ENCODE results near the gene KCNE1.

KCNE1 gene

GRCh38 chr21:34535886-34536285, 23.9 kb upstream of the KCNE1 start:
- TF ChIP-seq CTCF (conservative IDR thresholded peaks at IDR 0.05; ENCODE audit: low read length), result no peak
- DNase-seq (ENCODE audit: low read depth), result no peak
- H3K4me3 ChIP-seq (ENCODE audit: low read length), result no peak overlapping the region

- peak; percentile 80 for DNase-seq (ENCODE audit: low read depth)
- no peak overlapping the region for H3K4me3 ChIP-seq (ENCODE audit: low read length)
- no peak for TF ChIP-seq CTCF (conservative IDR thresholded peaks at IDR 0.05; ENCODE audit: low read length)
These were observed 22.5 kb upstream of the KCNE1 start for GRCh38 chr21:34534522-34534921.

GRCh38 chr21:34533938-34534337, 21.9 kb upstream of the KCNE1 start:
- no peak overlapping the region for H3K4me3 ChIP-seq (ENCODE audit: low read length)
- TF ChIP-seq CTCF (conservative IDR thresholded peaks at IDR 0.05; ENCODE audit: low read length), result no peak

GRCh38 chr21:34531399-34531798, 19.4 kb upstream of the KCNE1 start:
- no peak for TF ChIP-seq CTCF (conservative IDR thresholded peaks at IDR 0.05; ENCODE audit: low read length)
- no peak for DNase-seq (ENCODE audit: low read depth)
- H3K4me3 ChIP-seq (ENCODE audit: low read length), result no peak overlapping the region

More at GRCh38 chr21:34533938-34534337, 21.9 kb upstream of the KCNE1 start:
- no peak for DNase-seq (ENCODE audit: low read depth)

- TF ChIP-seq CTCF (conservative IDR thresholded peaks at IDR 0.05; ENCODE audit: low read length), result no peak
- H3K4me3 ChIP-seq (ENCODE audit: low read length), result no peak overlapping the region
- DNase-seq (ENCODE audit: low read depth), result peak; percentile 86
These were observed 18.3 kb upstream of the KCNE1 start for GRCh38 chr21:34530261-34530660.

- DNase-seq (ENCODE audit: low read depth), result peak; percentile 76
- H3K4me3 ChIP-seq (ENCODE audit: low read length), result no peak overlapping the region
- no peak for TF ChIP-seq CTCF (conservative IDR thresholded peaks at IDR 0.05; ENCODE audit: low read length)
These were observed 16.1 kb upstream of the KCNE1 start for GRCh38 chr21:34528131-34528561.

GRCh38 chr21:34526618-34527290, 14.7 kb upstream of the KCNE1 start:
- peak; percentile 100 for DNase-seq (ENCODE audit: low read depth)
- peak overlapping the region; percentile 56 for H3K4me3 ChIP-seq (ENCODE audit: low read length)
- no peak for TF ChIP-seq CTCF (conservative IDR thresholded peaks at IDR 0.05; ENCODE audit: low read length)

All from AG10803 (cell line).